H1 (cell line): ENCODE measurements around the gene FAM181A. TPM values are rescaled to one million over a fixed set of nuclear protein-coding genes. Genes with fewer than 3 reads are reported as not detected.

ENCODE experiments used
- CTCF ChIA-PET: fragments of 300-600 bp; sonication (Branson Sonifier 250); formaldehyde crosslinking; loops from one replicate; lab custom pipeline; 2021; ENCODE audit not compliant: partially characterized antibody; lab: Charles Lee
- POLR2A ChIA-PET: fragments of 300-600 bp; sonication (Branson Sonifier 250); formaldehyde crosslinking; loops from one replicate; lab custom pipeline; 2021; ENCODE audit warnings: inconsistent platforms; ENCODE audit not compliant: partially characterized antibody; lab: Charles Lee
- DNase-seq, 2 experiments: peaks; one replicate each; pipeline versions ENCODE4 v3.0.0 to v3.0.0-alpha.2; 2010 to 2022; ENCODE audit warnings: low spot score in 2 of 2, low read depth in 1 of 2, mixed read lengths in 1 of 2
- FAIRE-seq: peaks from 2 replicates; lab custom pipeline; 2011; peaks lifted over from hg19 to GRCh38; lab: Jason Lieb, UNC
- H2AFZ ChIP-seq: 2 replicates; pipeline ENCODE4 v1.8.1; 2012; ENCODE audit warnings: low read length, inconsistent platforms
- H2AK5ac ChIP-seq: 2 replicates; pipeline ENCODE4 v1.6.1; 2013; ENCODE audit warnings: low read depth, low read length
- H2BK120ac ChIP-seq: replicated peaks from 2 replicates; pipeline ENCODE3; 2013; ENCODE audit warnings: low read depth, low read length, inconsistent platforms
- H2BK12ac ChIP-seq: 2 replicates; pipeline ENCODE4 v1.6.1; 2013; ENCODE audit warnings: low read depth, low read length
- H2BK15ac ChIP-seq: 2 replicates; pipeline ENCODE4 v1.6.1; 2013; ENCODE audit warnings: low read length
- H2BK20ac ChIP-seq: 2 replicates; pipeline ENCODE4 v1.6.1; 2013; ENCODE audit warnings: low read length
- H2BK5ac ChIP-seq: 2 replicates; pipeline ENCODE4 v1.6.1; 2013; ENCODE audit warnings: low read depth, low read length
- H3K14ac ChIP-seq: 2 replicates; pipeline ENCODE4 v1.6.1; 2013; ENCODE audit warnings: inconsistent platforms; ENCODE audit not compliant: insufficient read length
- H3K18ac ChIP-seq: 2 replicates; pipeline ENCODE4 v1.6.1; 2013; ENCODE audit warnings: low read length; ENCODE audit errors: extremely low read depth
- H3K23ac ChIP-seq: 2 replicates; pipeline ENCODE4 v1.6.1; 2013; ENCODE audit warnings: inconsistent platforms; ENCODE audit not compliant: insufficient read length
- H3K23me2 ChIP-seq: 2 replicates; pipeline ENCODE4 v1.6.1; 2013; ENCODE audit warnings: low read depth, low read length
- H3K27ac ChIP-seq: 2 replicates; pipeline ENCODE4 v1.6.1; 2011; ENCODE audit warnings: low read depth, low read length, inconsistent platforms
- H3K27me3 ChIP-seq, 4 experiments: replicated peaks in 1 of 4; 1 replicate in 1 of 4; 2 replicates in 3 of 4; pipeline versions ENCODE4 v1.6.1 to v1.8.1; 2011 to 2013; ENCODE audit warnings: low read length in 3 of 4, mild to moderate bottlenecking in 3 of 4, inconsistent platforms in 2 of 4, mixed read lengths in 2 of 4, moderate library complexity in 1 of 4; ENCODE audit not compliant: control insufficient read depth in 3 of 4, insufficient read depth in 3 of 4; ENCODE audit errors: extremely low read depth in 1 of 4
- H3K36me3 ChIP-seq, 4 experiments: 2 replicates each; pipeline versions ENCODE4 v1.6.1 to v1.8.1; 2011 to 2013; ENCODE audit warnings: mild to moderate bottlenecking in 4 of 4, low read length in 3 of 4, moderate library complexity in 2 of 4, control low read depth in 1 of 4, inconsistent platforms in 1 of 4; ENCODE audit not compliant: insufficient read depth in 4 of 4, control insufficient read depth in 2 of 4
- H3K4ac ChIP-seq: replicated peaks from 2 replicates; pipeline ENCODE3; 2013; ENCODE audit warnings: low read length, low read depth, mixed read lengths, inconsistent platforms; ENCODE audit not compliant: insufficient read length
- H3K4me1 ChIP-seq, 4 experiments: replicated peaks in 1 of 4; 1 replicate in 1 of 4; 2 replicates in 3 of 4; pipeline versions ENCODE4 v1.6.1 to v1.8.1; 2011 to 2013; ENCODE audit warnings: low read length in 3 of 4, inconsistent platforms in 2 of 4, mixed read lengths in 1 of 4; ENCODE audit not compliant: insufficient read depth in 4 of 4, control insufficient read depth in 3 of 4
- H3K4me2 ChIP-seq, 2 experiments: 2 replicates each; pipeline versions ENCODE4 v1.6.1 to v1.8.1; 2011 to 2013; ENCODE audit warnings: low read depth in 2 of 2, low read length in 2 of 2, control low read depth in 1 of 2, inconsistent platforms in 1 of 2, mild to moderate bottlenecking in 1 of 2; ENCODE audit not compliant: insufficient read depth in 1 of 2
- H3K4me3 ChIP-seq, 4 experiments: fragments of 200-600, 300-600 bp in 1 of 4; sonication (generic), shearing (Covaris generic), sonication (Bioruptor Twin) in 1 of 4; 2 replicates each; pipeline versions ENCODE4 v1.5.1 to v1.8.1; 2011 to 2016; ENCODE audit warnings: low read length in 4 of 4, low read depth in 3 of 4, control low read depth in 2 of 4, inconsistent platforms in 2 of 4, mild to moderate bottlenecking in 2 of 4, mixed read lengths in 1 of 4, moderate library complexity in 1 of 4; ENCODE audit not compliant: insufficient read depth in 2 of 4; ENCODE audit errors: extremely low read depth in 1 of 4
- H3K56ac ChIP-seq: replicated peaks from 2 replicates; pipeline ENCODE3; 2013; ENCODE audit warnings: low read depth, mild to moderate bottlenecking, mixed read lengths, low read length, inconsistent platforms; ENCODE audit not compliant: insufficient read length
- H3K79me1 ChIP-seq: 2 replicates; pipeline ENCODE4 v1.6.1; 2013; ENCODE audit warnings: low read depth, low read length, control low read depth
- H3K79me2 ChIP-seq, 2 experiments: 2 replicates each; pipeline versions ENCODE4 v1.6.1 to v1.8.1; 2012 to 2013; ENCODE audit warnings: low read length in 2 of 2, mild to moderate bottlenecking in 2 of 2, inconsistent platforms in 1 of 2; ENCODE audit not compliant: insufficient read depth in 2 of 2, control insufficient read depth in 1 of 2
- H3K9ac ChIP-seq, 4 experiments: replicated peaks in 1 of 4; 1 replicate in 1 of 4; 2 replicates in 3 of 4; pipeline versions ENCODE4 v1.6.1 to v1.8.1; 2011 to 2013; ENCODE audit warnings: low read depth in 3 of 4, low read length in 3 of 4, control low read depth in 2 of 4, mild to moderate bottlenecking in 2 of 4, moderate library complexity in 2 of 4, inconsistent platforms in 1 of 4; ENCODE audit errors: extremely low read depth in 1 of 4
- H3K9me3 ChIP-seq, 2 experiments: 2 replicates each; pipeline versions ENCODE4 v1.6.1 to v1.8.1; 2012 to 2013; ENCODE audit warnings: mild to moderate bottlenecking in 2 of 2, moderate library complexity in 2 of 2, control low read depth in 1 of 2, inconsistent platforms in 1 of 2, low read depth in 1 of 2, low read length in 1 of 2, mixed read lengths in 1 of 2; ENCODE audit not compliant: insufficient read depth in 2 of 2
- H4K20me1 ChIP-seq, 2 experiments: replicated peaks in 1 of 2; 2 replicates each; pipeline versions ENCODE3 to v1.8.1; 2011 to 2013; ENCODE audit warnings: inconsistent platforms in 2 of 2, low read length in 2 of 2, mild to moderate bottlenecking in 1 of 2; ENCODE audit not compliant: insufficient read depth in 2 of 2, control insufficient read depth in 1 of 2
- H4K5ac ChIP-seq: 2 replicates; pipeline ENCODE4 v1.6.1; 2013; ENCODE audit warnings: low read length, low read depth, mixed read lengths, inconsistent platforms; ENCODE audit not compliant: insufficient read length
- H4K8ac ChIP-seq: 2 replicates; pipeline ENCODE4 v1.8.0; 2013; ENCODE audit warnings: mild to moderate bottlenecking, moderate library complexity, low read length, inconsistent platforms; ENCODE audit not compliant: insufficient read depth; ENCODE audit errors: extremely low read depth
- H4K91ac ChIP-seq: replicated peaks from 2 replicates; pipeline ENCODE3; 2013; ENCODE audit warnings: low read length, mixed read lengths, inconsistent platforms; ENCODE audit not compliant: insufficient read length
- KDM4A ChIP-seq: IDR thresholded peaks from one replicate; pipeline ENCODE4 v1.7.1; 2012; ENCODE audit warnings: low read depth, mild to moderate bottlenecking, moderate library complexity, low read length, inconsistent platforms; ENCODE audit not compliant: severe bottlenecking
- WGBS, 2 experiments: shearing (Covaris generic) in 1 of 2; methylation state at CpG; one replicate each; pipeline versions ENCODE4 v1.1.6 to v1.1.7; 2013 to 2015; ENCODE audit warnings: low lambda C conversion rate in 2 of 2, mixed read lengths in 2 of 2, inconsistent platforms in 1 of 2, low coverage in 1 of 2, missing lambda C conversion rate in 1 of 2; ENCODE audit not compliant: insufficient replicate concordance in 2 of 2, insufficient coverage in 1 of 2, insufficient read length in 1 of 2; ENCODE audit errors: extremely low coverage in 1 of 2, missing lambda C conversion rate in 1 of 2; 5-methylcytosine and 5-hydroxymethylcytosine counted together
- polyA plus RNA-seq, 7 experiments: library from polyadenylated mRNA; depleted of rRNA in 3 of 7; stranded (reverse) in 5 of 7; unstranded in 2 of 7; fragments of >200 nt in 5 of 7; fragments of 200-250 nt in 2 of 7; gene quantifications; 1 replicate in 5 of 7; 2 replicates in 1 of 7; 4 replicates in 1 of 7; pipeline versions ENCODE4 v1.2.1 to v1.2.3, GENCODE V29; 2011 to 2013; ENCODE audit warnings: missing spikeins in 2 of 7, mixed read lengths in 2 of 7
- total RNA-seq: library from RNA; stranded (reverse); fragmentation: NEBNext Ultra II Directional; extraction: Animal tissue kit (Norgen Biotek cat#: 25700); gene quantifications from 2 replicates; pipeline ENCODE4 v1.2.1, GENCODE V29; 2021

Gene FAM181A
- total and polyA plus RNA-seq, 2 of the 8 experiments (the other 6 are each of a cell fraction or from before 2014, with no cell fraction given) = not detected

- no peak overlapping the region for H4K5ac ChIP-seq
- 84% methylated on average over 3 of the region's 3 CpGs; no CpG with 5 or more reads in 1 of the 2 experiments for WGBS, 2 experiments
- no peak overlapping the region for H3K4ac ChIP-seq
- no peak for DNase-seq
- no peak overlapping the region for H4K91ac ChIP-seq
- H3K36me3 ChIP-seq = no peaks in the 10 kb centered on the region
- TF ChIP-seq KDM4A = no peak
- H2BK5ac ChIP-seq = no peak overlapping the region
- H2AFZ ChIP-seq = no peak overlapping the region
- H3K9ac ChIP-seq = no peak overlapping the region
- no peak for FAIRE-seq
- H3K27ac ChIP-seq = no peak overlapping the region
- H3K79me1 ChIP-seq = no peaks in the 10 kb centered on the region
- peaks cover 0 to 3% (median 0%) of the 10 kb centered on the region in 4 experiments; a peak in 1 of 7 replicates for H3K4me1 ChIP-seq
- H3K56ac ChIP-seq = no peak overlapping the region
- H3K23ac ChIP-seq = no peak overlapping the region
- no peak overlapping the region for H4K8ac ChIP-seq
- no peak overlapping the region for H2BK120ac ChIP-seq
- no peak overlapping the region for H2BK15ac ChIP-seq
- H3K4me3 ChIP-seq = no peak overlapping the region
- no peak overlapping the region for H2AK5ac ChIP-seq
- POLR2A ChIA-PET = no interaction called here
- H3K79me2 ChIP-seq = no peaks in the 10 kb centered on the region
- H2BK20ac ChIP-seq = no peak overlapping the region
- no peaks in the 10 kb centered on the region for H3K9me3 ChIP-seq
- no peak overlapping the region for H3K4me2 ChIP-seq
- CTCF ChIA-PET = interaction anchor here (1.2 to 7.8 kb wide), 12 partner anchors 12 to 165 kb away, joined by 3 to 81 read pairs (median 13); partner anchors contain the start of gene CCDC197
- no peak overlapping the region for H2BK12ac ChIP-seq
- no peak overlapping the region for H3K18ac ChIP-seq
- H3K23me2 ChIP-seq = no peaks in the 10 kb centered on the region
- no peaks in the 10 kb centered on the region for H4K20me1 ChIP-seq
- H3K27me3 ChIP-seq = no peaks in the 10 kb centered on the region
- no peak overlapping the region for H3K14ac ChIP-seq
Measured at GRCh38 chr14:93971635-93972027, 44.5 kb downstream of the FAM181A start.
